GM21723 (cell line): Measurements from ENCODE around the gene PTRH2.

Source experiments
- ATAC-seq: cut with Tn5 transposase; IDR thresholded peaks from one replicate; pipeline ENCODE4 v1.9.1; 2021; ENCODE audit warnings: mild to moderate bottlenecking, moderate library complexity; ENCODE audit not compliant: unreplicated experiment

Gene PTRH2

DNA sequence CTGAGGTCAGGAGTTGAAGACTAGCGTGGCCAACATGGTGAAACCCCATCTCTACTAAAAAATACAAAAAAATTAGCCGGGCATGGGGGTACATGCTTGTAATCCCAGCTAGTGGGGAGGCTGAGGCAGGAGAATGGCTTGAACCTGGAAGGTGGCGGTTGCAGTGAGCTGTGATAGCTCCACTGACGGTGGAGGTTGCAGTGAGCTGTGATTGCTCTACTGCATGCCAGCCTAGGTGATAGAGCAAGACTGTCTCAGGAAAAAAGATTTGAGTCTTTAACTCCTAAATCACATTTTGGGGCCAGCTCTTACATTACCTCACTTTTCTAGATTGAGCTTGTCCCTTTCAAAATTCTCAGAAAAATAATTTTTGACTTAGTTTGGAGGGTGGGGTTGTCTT lies 15.4 kb upstream of the PTRH2 start:
- no peak for ATAC-seq

DNA sequence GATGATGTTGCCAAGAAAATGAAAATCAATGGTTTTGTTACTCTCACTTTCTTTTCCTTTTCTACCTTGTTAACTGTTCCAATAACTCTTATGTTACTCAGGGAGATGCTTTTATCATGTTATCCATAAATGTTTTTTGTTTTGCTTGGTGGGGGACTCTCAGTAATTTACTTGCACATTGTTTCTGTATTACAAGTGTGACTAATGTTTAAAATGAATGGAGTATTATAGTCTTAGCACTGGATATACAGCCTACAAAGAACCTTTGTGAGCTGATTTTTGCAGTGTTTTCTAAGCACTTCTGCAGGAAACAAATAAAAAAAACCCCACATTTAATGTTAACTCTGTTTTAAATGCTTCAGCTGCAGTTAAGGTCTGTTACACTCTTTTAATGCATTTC lies 12.3 kb upstream of the PTRH2 start:
- no peak for ATAC-seq

DNA sequence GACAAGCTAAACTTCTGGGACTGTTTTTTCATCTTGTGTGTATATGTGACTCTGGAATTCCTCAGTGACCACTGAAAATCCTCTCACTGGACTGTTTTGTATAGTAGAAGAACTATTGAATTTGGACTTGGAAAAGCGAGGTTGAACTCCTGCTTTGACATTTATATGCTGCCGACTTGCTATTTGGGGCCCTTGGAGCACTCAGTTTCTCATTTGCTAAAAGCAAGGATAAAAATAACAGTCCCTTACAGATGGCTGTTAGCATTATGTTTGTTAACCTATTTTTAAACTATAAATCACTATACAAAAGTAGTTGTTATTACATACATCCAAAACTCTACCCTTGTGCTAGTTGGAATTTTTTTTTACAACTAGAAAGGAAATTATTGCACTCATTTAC lies 9.2 kb upstream of the PTRH2 start:
- no peak for ATAC-seq

DNA sequence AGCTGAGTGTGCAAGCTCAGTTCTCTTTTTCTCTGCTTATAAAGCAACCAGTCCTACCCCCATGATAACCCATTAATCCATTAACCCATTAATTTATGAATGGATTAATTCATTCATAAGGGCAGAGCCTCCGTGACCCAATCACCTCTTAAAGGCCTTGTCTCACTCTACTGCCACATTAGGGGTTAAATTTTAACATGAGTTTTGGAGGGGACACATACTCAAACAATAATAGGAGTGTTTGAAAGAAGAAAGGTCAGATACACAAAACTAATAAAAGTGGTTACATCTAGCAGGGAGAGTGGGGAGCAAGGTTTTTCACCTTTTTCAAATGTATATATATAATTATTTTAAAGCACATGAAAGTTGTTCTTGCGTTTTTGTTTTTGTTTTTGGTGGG lies 7.0 kb upstream of the PTRH2 start:
- ATAC-seq: no peak

DNA sequence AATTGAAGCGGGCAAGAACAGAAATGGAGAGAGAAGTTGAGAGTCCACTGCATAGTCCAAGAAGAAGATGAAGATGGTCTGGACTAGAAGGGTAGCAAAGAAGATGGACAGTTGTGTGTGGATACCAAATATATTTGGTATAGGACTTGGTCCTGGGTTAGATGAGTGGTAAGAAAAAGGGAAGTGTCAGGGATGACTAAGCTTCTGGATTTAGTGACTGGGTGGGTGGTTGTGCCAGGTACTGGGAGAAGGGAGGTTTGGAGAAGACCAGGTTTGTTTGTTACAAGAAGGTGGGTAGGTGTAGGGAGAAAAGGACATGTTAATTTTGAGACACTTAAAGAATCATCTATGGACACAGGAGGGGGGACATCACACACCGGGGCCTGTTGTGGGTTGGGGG lies 5.6 kb upstream of the PTRH2 start:
- ATAC-seq: no peak

DNA sequence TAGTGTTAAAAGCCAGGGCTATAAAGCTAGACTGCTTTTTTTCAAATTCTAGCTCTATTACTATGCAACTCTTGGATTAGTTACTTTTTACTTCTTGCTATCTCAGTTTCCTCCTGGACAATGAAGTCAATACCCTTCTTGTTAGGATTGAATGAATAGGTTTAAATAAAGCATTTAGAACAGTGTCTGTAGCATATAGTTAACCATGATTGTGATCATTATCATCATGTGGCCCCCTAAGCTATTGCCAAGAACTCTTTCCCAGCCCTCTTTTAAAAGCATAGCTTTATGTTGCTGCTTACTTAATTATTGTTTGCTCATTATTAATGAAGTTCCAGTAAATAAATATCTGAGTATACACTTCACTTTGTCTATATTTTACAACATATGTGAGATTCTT lies 4.7 kb upstream of the PTRH2 start:
- ATAC-seq: no peak

DNA sequence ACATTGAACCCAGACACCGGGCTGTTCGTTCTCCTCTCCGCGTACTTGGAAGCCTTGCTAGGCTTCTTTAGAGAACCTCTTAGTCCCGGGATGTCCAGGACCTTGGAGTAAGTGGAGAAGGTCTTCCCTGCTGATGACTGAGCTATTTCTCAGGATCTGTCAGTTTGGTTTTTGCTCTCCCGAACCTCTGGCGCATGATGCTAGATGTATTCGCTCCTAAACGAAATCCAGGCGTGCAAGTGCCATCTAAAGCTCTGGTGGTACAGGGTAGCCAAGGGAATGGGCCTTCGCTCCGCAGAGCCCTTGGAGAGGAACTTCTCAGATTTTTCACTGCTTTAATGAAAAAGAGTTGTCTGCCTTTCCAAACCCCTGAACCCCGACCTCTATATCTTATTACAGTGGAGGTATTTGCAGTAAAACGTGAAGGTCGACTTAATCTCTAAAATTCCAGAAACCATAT lies 771 bp upstream of the PTRH2 start:
- no peak for ATAC-seq

DNA sequence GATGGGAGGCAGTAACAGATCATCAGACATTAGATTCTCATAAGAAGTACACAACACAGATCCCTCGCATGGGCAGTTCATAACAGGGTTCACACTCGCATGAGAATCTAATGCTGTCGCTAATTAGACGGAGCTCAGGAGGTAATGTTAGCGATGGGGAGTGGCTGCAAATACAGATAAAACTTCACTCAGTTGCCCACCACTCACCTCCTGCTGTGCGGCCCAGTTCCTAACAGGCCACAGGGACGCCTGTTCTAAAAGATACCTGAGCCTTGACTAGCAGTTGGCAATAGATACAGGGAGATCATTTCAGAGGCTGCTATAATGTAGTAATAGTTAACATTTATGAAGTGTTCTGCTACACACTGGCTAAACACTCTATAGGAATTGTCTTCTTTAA lies 4.9 kb downstream of the PTRH2 start:
- no peak for ATAC-seq

DNA sequence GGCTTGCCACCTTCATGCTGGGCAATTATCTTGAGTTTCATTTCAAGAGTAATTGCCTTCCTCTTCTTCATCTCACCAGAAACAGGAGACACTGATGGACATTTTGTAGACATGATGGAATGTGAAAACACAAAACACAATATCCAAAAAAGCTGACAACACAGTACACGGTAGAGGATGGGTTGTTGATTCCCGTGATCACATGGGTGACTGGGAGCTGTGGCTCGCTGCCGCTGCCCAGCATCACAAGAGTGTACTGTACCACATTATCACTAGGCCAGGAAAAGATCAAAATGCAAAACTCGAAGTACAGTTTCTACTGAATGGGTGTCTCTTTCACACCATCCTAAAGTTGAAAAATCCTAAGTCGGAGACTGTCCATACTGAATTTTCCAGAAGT lies 7.4 kb downstream of the PTRH2 start:
- ATAC-seq: no peak

DNA sequence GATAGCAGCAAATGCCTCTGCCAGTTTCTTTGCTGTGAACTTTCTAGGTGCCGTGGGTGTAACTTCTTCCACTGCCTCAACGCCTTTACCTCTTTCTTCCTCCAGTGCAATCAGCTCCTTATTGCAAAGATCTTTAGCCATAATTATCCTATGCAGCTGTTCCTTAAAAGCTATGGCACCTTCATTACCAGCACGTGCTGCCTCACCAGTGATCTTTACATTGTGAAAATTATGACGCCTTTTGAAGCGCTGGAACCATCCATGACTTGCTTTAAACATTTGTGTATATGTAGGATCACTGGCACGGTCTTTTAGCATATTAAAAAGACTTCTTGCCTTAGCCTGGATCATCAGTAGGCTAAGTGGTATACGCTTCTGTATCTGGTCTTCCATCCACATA lies 8.0 kb downstream of the PTRH2 start:
- no peak for ATAC-seq

DNA sequence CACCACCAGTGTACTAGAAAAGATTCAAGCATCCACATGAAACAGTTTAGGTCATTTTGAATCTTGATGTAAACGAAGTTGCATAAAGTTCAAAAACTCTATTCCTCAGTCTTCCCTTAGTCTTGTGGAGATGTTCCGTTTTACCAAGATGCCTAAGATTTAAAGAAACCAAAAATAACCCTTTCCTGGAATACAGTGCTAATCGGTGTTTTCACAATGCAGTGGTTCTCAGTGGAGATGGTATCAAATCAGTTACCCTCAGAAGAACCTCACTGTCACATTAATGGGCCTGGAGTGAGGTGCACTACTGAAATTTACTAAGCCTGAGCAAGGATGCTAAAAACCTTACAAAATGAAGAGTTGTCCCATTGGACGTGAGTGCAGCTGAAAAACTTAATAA lies 9.1 kb downstream of the PTRH2 start:
- no peak for ATAC-seq

DNA sequence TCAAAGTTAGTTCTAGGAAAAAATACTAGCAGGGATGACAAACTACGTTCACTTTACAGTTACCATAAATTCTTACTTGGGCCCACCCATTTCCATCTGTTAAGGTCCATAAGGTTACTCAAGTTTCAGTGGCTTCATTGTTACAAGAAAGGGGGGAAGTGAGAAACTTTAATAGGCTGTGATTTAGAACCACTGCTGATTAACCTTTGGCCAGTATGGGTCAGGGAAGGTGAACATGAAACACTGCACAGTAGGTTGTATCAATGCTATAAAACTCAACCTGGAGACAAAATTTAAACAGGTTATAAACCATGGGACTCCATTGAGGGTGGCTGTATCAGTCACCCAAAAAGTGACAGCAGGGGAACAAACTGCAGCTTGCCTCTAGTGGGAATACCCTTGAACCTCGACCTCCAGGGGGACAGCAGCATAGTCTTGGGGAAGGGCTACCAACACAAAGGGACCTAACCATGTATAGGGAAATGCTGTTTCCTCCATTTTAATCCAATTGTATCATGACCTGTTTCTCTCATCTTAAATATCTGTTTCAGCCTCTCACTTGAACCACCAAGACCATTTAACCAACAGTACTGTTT lies 10.4 kb downstream of the PTRH2 start:
- ATAC-seq: no peak

DNA sequence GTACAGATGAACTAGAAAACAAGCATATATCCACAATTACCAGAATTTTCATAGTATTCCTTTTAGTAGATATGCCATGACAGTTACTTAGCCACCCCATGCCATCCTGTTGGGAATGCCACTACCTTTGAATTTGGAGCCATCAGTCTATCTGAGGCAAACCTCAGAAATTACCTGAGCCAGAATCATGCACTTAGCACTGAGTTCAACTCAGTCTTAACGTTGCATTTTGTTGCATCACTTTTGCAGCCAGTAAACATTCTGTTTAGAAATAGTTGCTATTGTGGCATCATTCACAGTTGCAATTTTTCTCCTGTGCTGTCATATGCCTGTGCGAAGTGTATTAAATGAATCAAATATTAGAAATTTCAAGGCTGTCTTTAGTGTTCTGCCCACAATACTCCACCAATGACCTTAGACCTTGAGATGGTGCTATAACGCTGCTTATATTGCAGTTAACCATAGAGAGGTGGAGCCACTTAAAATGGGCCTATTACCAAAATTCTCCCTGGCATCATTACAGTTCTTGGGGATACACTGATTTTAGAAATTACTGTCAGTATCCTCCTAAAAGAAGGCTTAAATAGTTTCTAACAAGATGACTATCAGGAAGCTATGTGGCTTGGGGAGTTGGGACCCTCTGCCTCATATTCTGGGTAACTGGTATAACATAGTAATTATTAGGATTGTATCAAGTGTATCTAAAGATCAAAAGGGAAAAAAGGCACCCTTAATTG lies 11.1 kb downstream of the PTRH2 start:
- ATAC-seq: no peak

DNA sequence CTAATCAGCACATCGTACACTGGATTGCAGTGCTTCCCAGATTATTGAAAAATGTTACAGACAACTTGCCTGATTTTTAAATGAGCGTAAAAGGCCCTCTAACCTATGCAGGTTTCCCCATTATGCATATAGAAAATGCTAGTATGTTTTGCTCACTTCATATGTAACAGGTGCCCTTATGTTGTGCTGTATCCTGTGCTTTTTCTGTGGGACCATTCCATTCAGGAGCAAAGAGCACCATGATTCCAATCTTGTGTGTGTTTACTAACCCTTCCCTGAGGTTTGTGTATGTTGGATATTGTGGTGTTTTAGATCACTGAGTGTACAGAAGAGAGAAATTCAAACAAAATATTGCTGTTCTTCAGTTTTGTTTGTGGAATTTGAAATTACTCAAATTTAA lies 12.9 kb downstream of the PTRH2 start:
- no peak for ATAC-seq

DNA sequence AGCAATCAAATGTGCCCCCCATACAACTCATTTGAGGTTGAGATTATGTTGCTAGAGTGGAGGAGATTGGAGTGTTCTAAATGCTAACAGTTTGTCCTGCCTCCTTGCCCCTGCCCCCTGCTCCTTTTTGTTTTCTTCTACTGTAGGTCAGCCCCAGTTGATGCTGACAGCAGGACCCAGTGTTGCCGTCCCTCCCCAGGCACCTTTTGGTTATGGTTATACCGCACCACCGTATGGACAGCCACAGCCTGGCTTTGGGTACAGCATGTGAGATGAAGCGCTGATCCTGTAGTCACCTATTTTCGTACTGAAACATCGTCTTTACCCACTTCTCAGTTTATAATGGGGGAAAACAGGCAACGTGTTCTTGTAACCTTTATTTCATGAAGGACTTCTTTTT lies 13.6 kb downstream of the PTRH2 start:
- no peak for ATAC-seq

DNA sequence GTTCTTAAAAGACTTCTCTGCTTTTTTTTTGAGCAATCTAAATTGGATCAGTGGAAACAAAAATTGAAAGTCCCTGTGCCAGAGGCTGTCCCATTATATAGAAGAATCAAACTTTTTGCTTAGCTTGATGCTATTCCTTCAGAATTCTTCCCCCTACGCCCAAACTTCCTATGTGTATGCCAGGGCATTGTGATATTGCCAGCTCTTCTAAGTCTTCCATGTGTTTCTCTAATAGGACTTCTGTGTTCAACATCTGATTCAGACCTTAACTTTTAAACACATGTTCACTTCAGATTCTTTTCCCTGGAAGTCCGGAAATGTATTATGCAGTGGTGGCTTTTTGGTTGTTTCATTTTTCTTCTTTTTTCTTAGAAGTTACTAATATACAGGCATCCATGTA lies 18.7 kb downstream of the PTRH2 start:
- no peak for ATAC-seq

DNA sequence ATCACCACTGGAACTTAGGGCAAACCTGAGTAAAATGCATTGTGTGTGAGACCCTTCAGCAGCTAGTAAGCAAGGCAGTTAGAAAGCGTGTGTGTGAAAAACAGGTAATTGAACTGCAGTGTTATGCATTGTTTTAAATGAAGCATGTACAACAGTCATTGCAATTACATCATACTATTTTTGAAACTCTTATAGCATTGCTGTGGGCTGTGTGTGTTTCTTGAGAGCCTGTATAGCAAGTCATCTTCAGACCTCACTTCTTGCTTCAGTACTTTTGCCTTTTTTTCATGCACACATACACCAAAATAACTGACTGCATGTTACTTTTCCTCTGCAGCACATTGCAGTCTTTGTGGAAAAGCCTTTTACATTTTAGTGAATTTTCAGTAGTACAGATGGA lies 19.2 kb downstream of the PTRH2 start:
- no peak for ATAC-seq

DNA sequence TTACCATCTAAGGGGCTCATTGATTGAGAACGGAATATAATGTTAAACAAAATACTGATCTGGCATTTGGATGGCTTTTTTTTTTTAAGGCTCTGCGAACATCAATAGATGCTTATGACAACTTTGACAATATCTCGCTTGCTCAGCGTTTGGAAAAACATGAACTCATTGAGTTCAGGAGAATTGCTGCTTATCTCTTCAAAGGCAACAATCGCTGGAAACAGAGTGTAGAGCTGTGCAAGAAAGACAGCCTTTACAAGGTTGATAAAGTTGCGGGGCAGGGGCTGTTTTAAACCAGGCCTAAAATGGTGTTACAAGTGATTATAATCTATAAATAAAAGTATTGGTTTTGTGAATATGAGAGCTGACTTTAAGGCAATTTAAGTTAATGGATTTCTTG lies 22.3 kb downstream of the PTRH2 start:
- no peak for ATAC-seq

DNA sequence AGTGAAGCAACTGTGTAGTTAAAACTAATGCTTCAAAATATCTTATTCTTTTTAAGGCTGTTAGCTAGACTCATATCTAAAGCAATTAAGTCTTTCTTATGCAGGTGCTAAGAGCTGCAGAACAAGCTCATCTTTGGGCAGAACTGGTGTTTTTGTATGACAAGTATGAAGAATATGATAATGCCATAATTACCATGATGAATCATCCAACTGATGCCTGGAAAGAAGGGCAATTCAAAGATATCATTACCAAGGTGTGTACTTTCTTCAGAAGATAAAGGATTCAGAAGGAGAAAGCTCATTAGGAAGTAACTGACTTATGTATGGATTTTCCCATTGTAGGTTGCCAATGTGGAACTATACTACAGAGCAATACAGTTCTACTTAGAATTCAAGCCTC lies 23.9 kb downstream of the PTRH2 start:
- ATAC-seq: no peak

DNA sequence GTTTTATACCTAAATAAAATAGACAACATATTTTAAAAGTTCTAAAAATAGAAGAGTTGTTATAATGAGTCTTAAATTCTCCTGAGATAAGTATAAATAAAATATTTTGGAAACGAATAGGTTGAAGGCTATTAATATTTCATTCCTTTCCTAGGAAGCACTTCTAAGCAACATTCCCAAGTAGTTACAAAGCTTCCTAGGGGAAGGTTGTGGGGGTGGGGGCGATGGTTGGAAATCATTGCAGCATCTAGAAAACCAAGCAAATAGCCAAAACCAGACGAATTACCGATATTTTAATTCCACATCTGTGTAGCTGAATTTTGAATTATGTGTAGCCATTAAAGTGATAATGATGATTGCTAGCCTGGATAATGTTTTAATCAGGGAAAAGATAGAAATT lies 26.9 kb downstream of the PTRH2 start:
- no peak for ATAC-seq

DNA sequence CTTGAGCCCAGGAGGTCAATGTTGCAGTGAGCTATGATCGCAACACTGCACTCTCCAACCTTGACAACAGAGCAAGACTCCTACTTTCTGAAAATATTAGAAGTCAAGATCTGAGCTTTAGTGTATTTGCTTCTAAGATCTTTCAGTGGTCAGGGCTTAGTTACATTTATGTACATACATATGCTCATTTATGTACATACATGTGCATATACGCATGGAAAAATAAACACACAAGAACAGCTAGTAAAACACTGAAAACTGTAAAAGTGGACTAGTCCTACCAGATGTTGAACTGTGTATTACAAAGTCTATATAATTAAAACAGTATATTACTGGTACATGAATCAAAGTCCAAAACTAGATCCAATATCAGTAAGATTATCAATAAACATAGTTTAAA lies 28.3 kb downstream of the PTRH2 start:
- no peak for ATAC-seq

DNA sequence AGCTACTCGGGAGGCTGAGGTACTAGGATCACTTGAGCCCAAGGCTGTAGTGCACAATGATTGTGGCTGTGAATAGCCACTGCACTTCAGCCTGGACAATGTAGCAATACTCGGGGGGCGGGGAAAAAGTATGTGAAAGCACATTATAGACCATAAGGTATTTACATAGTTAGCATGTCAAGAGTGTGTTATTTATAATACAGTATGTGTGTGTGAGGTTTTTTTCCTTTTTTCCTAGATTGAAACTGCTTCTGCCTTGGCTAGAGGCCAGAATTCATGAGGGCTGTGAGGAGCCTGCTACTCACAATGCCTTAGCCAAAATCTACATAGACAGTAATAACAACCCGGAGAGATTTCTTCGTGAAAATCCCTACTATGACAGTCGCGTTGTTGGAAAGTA lies 30.5 kb downstream of the PTRH2 start:
- no peak for ATAC-seq

DNA sequence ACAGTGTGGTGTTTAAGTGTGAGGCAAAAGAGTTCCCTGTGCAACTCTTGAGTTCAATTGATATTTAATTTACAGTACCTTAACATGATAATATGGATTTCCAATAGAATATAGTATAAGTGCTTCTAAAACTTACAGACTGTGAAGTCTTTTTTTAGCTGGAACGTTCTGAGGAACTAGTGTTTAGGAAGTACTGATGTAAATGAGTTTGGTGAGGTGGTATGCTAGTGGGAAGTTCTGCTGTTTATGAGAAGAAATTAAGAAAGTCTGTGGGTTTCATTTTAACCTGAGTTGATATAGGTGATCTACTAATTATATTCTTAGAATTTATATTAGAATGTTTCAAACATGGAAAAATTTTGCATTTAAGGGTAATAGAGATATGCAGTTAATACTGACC lies 32.0 kb downstream of the PTRH2 start:
- ATAC-seq: no peak
